GM12891 (cell line): Measurements from ENCODE around the gene ELOVL6.

Source experiments
- POLR2A ChIP-seq: IDR thresholded peaks from 2 replicates; pipeline ENCODE4 v1.6.1; 2011; ENCODE audit warnings: low read depth, low read length, control low read depth
- POLR2AphosphoS5 ChIP-seq: IDR thresholded peaks from 2 replicates; pipeline ENCODE4 v1.6.1; 2011; ENCODE audit warnings: low read depth, low read length, control low read depth

DNA sequence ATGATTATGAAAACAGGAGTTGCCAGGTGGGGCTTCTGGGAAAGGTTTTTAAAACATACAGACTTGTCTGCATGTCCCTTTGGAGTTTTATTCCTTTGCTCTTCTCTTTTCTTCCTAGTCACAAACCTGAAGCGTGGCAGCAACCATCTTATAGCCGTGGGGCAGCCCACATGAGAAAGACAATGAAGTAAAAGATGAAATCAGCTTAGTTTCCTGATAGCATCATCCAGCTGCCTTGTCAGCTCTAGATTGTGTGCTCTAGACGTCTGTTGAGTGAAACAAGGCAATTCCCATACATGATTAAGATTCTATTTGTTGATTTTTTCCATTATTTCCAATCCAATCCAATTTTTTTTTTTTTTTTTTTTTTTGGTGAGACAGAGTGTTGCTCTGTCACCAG lies 68.9 kb downstream of the ELOVL6 start:
- TF ChIP-seq POLR2A (no peak), POLR2AphosphoS5 (no peak)
